Heart left ventricle (tissue), 16 donors: ENCODE measurements around the gene ERC1. TPM values are rescaled to one million over a fixed set of nuclear protein-coding genes. Genes with fewer than 3 reads are reported as not detected.
A peak's percentile ranks its signal among the peaks of the same experiment; 100 is the strongest.
"Not testable (repeated sequence)": the region's sequence is repeated elsewhere in the genome, so short reads cannot be mapped to it uniquely, and the experiment has no call there.

ENCODE experiments used
- ATAC-seq, 4 donors: fragments of 200-7000 bp; cut with Tn5 transposase; one replicate each; pipeline ENCODE4 v1.9.1; 2020 to 2022; ENCODE audit warnings: moderate library complexity in 4 of 4, mild to moderate bottlenecking in 3 of 4, moderate number of reproducible peaks in 1 of 4
- DNase-seq, 5 donors: peaks; one replicate each; pipeline ENCODE4 v3.0.0-alpha.2; 2020
- H3K27ac ChIP-seq, 12 donors: fragments of 200-600 bp; sonication (generic) in 4 of 12; one replicate each; pipeline versions ENCODE4 v1.5.0 to v1.8.0; 2016 to 2022; ENCODE audit warnings: mild to moderate bottlenecking in 2 of 12
- H3K27me3 ChIP-seq, 9 donors: fragments of 200-600 bp; sonication (generic) in 2 of 9; one replicate each; pipeline versions ENCODE4 v1.5.1 to v1.8.0; 2016 to 2022; ENCODE audit warnings: mild to moderate bottlenecking in 3 of 9
- H3K36me3 ChIP-seq, 9 donors: fragments of 200-600 bp; sonication (generic) in 2 of 9; one replicate each; pipeline versions ENCODE4 v1.5.0 to v1.8.0; 2018 to 2022; ENCODE audit warnings: mild to moderate bottlenecking in 2 of 9
- H3K4me1 ChIP-seq, 12 donors: fragments of 200-600 bp; sonication (generic) in 4 of 12; one replicate each; pipeline versions ENCODE4 v1.5.0 to v1.8.0; 2016 to 2022; ENCODE audit warnings: mild to moderate bottlenecking in 3 of 12
- H3K4me3 ChIP-seq, 12 donors: fragments of 200-600 bp; sonication (generic) in 4 of 12; one replicate each; pipeline versions ENCODE4 v1.5.0 to v1.8.0; 2017 to 2022; ENCODE audit warnings: mild to moderate bottlenecking in 9 of 12, moderate library complexity in 4 of 12
- H3K9me3 ChIP-seq, 12 donors: fragments of 200-600 bp; sonication (generic) in 4 of 12; one replicate each; pipeline versions ENCODE4 v1.5.0 to v1.8.0; 2016 to 2022; ENCODE audit warnings: mild to moderate bottlenecking in 1 of 12
- CTCF ChIP-seq, 12 donors: fragments of 200-600 bp; sonication (generic) in 4 of 12; IDR thresholded peaks; one replicate each; pipeline versions ENCODE4 v1.5.0 to v1.8.0; 2018 to 2022; ENCODE audit warnings: antibody characterized with exemption in 12 of 12, mild to moderate bottlenecking in 5 of 12
- POLR2A ChIP-seq, 2 donors: fragments of 450-650 bp; IDR thresholded peaks; one replicate each; pipeline ENCODE4 v1.6.1; 2017; ENCODE audit warnings: antibody characterized with exemption in 2 of 2, mild to moderate bottlenecking in 2 of 2, moderate library complexity in 2 of 2
- WGBS, 4 donors: extraction: QIAGEN DNeasy Blood & Tissue Kit in 2 of 4; methylation state at CpG; one replicate each; pipeline versions ENCODE4 v1.1.5 to v1.1.7; 2013 to 2018; 5-methylcytosine and 5-hydroxymethylcytosine counted together
- intact Hi-C, 10 donors: fragments of 100-400 bp; cut with DNase I; formaldehyde crosslinking; loops; one replicate each; pipeline versions ENCODE4 v1.11.1 to v1.14.2; 2022
- polyA plus RNA-seq, 2 donors: library from polyadenylated mRNA; stranded (reverse); fragments of 200-250 nt; gene quantifications; one replicate each; pipeline ENCODE4 v1.2.3, GENCODE V29; 2013
- total RNA-seq, 9 donors: library from RNA; depleted of rRNA in 2 of 9; stranded (reverse); fragments of >200 nt in 2 of 9; fragmentation: NEBNext Ultra II Directional in 3 of 9; extraction: Animal tissue kit (Norgen Biotek cat#: 25700) in 3 of 9; gene quantifications; one replicate each; pipeline versions ENCODE4 v1.1.0 to v1.2.4, GENCODE V29; 2016 to 2023
- donor health status: ischemic (EF 13 %, LVEDD 7.1; RV severe dilation, severe dysfunction).
- donor health status: healthy with polysubstance abuse.
- donor health status: DM: no; HTN: yes; CAD: no.
- donor health status: DM: no; HTN: no; CAD: no.
- donor health status: ischemic (EF 25% LVEDD 6.9; RV normal size, moderate dysfunction).
- donor health status: ischemic (EF 25% LVEDD 5.7; RV mildly dilated, moderate dysfunction).
- donor health status: healthy.
- donor health status: DM: yes; HTN: yes; CAD: no.
- donor health status: ischemic (EF 35%, LVEDD 5.7; RV mildly dilated, moderate dysfunction).
- donor health status: nonischemic (EF 11% LVEDD 7.7; RV severe dilation, severe dysfunction).
- donor health status: DM: yes; HTN: yes; CAD: no.
- donor health status: PGD.
- donor health status: ischemic (EF 29% LVEDD 5.4; RV normal size, mild dysfunction).
- donor health status: nonischemic (EF 23%, LVEDD 6.1; RV moderate dilation, normal function).

Gene ERC1
- total and polyA plus RNA-seq, 11 donors: 13.5 to 84.0 (median 47.9) TPM

- TF ChIP-seq POLR2A (IDR thresholded peaks at IDR 0.05) (no peak), CTCF (IDR thresholded peaks at IDR 0.05) (no peak)
- Histone ChIP-seq H3K4me1 (peaks cover 0 to 28% (median 0%) of the 10 kb centered on the region in 12 donors), H3K36me3 (peaks cover 0 to 7% (median 0%) of the 10 kb centered on the region in 9 donors), H3K4me3 (no peak overlapping the region), H3K27ac (no peak overlapping the region), H3K27me3 (no peaks in the 10 kb centered on the region), H3K9me3 (peaks cover 0 to 6% (median 0%) of the 10 kb centered on the region in 12 donors)
- DNase-seq: peak in 1 of 5 donors; percentile 27
- ATAC-seq: peak in 2 of 4 donors; percentile 39 to 45
- WGBS, 4 donors: 63 to 80% (median 77%) methylated on average over 10 of the region's 10 CpGs
- intact Hi-C loops: no loop called here
Measured at GRCh38 chr12:1338483-1339177, 347.6 kb downstream of the ERC1 start.

GRCh38 chr12:1339178-1339541 lies 348.1 kb downstream of the ERC1 start:
- peaks cover 0 to 28% (median 0%) of the 10 kb centered on the region in 12 donors for H3K4me1 ChIP-seq
- H3K27ac ChIP-seq, DNase-seq, H3K9me3 ChIP-seq, ATAC-seq, intact Hi-C loops, H3K4me3 ChIP-seq, H3K36me3 ChIP-seq, H3K27me3 ChIP-seq: not testable (repeated sequence)
- WGBS, 4 donors: 61 to 85% (median 75%) methylated on average over 6 to 8 of the region's 8 CpGs

GRCh38 chr12:1339618-1340319 lies 348.7 kb downstream of the ERC1 start:
- 54 to 86% (median 78%) methylated on average over 5 to 7 of the region's 7 CpGs for WGBS, 4 donors

GRCh38 chr12:1341270-1341669 lies 350.2 kb downstream of the ERC1 start:
- 86 to 98% (median 93%) methylated on average over 6 of the region's 6 CpGs for WGBS, 4 donors
- H3K4me3 ChIP-seq, ATAC-seq, intact Hi-C loops, H3K27me3 ChIP-seq, H3K27ac ChIP-seq, DNase-seq, H3K36me3 ChIP-seq, H3K9me3 ChIP-seq: not testable (repeated sequence)
- H3K4me1 ChIP-seq: peaks cover 0 to 28% (median 0%) of the 10 kb centered on the region in 12 donors

More at GRCh38 chr12:1339618-1340319, 348.7 kb downstream of the ERC1 start:
- peak; percentile 24 to 61 (median 42) for ATAC-seq
- Histone ChIP-seq H3K27ac (no peak overlapping the region), H3K27me3 (no peaks in the 10 kb centered on the region), H3K36me3 (peaks cover 0 to 7% (median 0%) of the 10 kb centered on the region in 9 donors), H3K4me3 (no peak overlapping the region), H3K9me3 (no peaks in the 10 kb centered on the region), H3K4me1 (peaks cover 0 to 28% (median 0%) of the 10 kb centered on the region in 12 donors)
- intact Hi-C loops: no loop called here
- TF ChIP-seq CTCF (IDR thresholded peaks at IDR 0.05) (no peak), POLR2A (IDR thresholded peaks at IDR 0.05) (no peak)
- no peak for DNase-seq

- no peaks in the 10 kb centered on the region for H3K9me3 ChIP-seq
- intact Hi-C loops: no loop called here
- H3K36me3 ChIP-seq: peaks cover 0 to 7% (median 0%) of the 10 kb centered on the region in 9 donors
- no peak overlapping the region for H3K4me3 ChIP-seq
- WGBS, 4 donors: 53 to 64% (median 59%) methylated on average over 6 of the region's 6 CpGs
- H3K4me1 ChIP-seq: peaks cover 0 to 26% (median 0%) of the 10 kb centered on the region in 12 donors
- no peak overlapping the region for H3K27ac ChIP-seq
- H3K27me3 ChIP-seq: no peaks in the 10 kb centered on the region
- ATAC-seq: no peak
- no peak for DNase-seq
- TF ChIP-seq CTCF (IDR thresholded peaks at IDR 0.05) (no peak), POLR2A (IDR thresholded peaks at IDR 0.05) (no peak)
Measured at GRCh38 chr12:1343422-1343821, 352.4 kb downstream of the ERC1 start.
